Measurements from ENCODE around the gene UBE2J1. TPM values are rescaled to one million over a fixed set of nuclear protein-coding genes. Genes with fewer than 3 reads are reported as not detected.
"Not testable (repeated sequence)": the region's sequence is repeated elsewhere in the genome, so short reads cannot be mapped to it uniquely, and the experiment has no call there.

The UBE2J1 gene, protein sequence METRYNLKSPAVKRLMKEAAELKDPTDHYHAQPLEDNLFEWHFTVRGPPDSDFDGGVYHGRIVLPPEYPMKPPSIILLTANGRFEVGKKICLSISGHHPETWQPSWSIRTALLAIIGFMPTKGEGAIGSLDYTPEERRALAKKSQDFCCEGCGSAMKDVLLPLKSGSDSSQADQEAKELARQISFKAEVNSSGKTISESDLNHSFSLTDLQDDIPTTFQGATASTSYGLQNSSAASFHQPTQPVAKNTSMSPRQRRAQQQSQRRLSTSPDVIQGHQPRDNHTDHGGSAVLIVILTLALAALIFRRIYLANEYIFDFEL
- 46.9 TPM for total RNA-seq
- long read RNA-seq, full-length matches to known transcripts: 70 of 85 reads
- long read RNA-seq, partial matches to known transcripts: 7 of 85 reads
- long read RNA-seq, other reads (novel, unspliced or antisense): 8 of 85 reads

DNA sequence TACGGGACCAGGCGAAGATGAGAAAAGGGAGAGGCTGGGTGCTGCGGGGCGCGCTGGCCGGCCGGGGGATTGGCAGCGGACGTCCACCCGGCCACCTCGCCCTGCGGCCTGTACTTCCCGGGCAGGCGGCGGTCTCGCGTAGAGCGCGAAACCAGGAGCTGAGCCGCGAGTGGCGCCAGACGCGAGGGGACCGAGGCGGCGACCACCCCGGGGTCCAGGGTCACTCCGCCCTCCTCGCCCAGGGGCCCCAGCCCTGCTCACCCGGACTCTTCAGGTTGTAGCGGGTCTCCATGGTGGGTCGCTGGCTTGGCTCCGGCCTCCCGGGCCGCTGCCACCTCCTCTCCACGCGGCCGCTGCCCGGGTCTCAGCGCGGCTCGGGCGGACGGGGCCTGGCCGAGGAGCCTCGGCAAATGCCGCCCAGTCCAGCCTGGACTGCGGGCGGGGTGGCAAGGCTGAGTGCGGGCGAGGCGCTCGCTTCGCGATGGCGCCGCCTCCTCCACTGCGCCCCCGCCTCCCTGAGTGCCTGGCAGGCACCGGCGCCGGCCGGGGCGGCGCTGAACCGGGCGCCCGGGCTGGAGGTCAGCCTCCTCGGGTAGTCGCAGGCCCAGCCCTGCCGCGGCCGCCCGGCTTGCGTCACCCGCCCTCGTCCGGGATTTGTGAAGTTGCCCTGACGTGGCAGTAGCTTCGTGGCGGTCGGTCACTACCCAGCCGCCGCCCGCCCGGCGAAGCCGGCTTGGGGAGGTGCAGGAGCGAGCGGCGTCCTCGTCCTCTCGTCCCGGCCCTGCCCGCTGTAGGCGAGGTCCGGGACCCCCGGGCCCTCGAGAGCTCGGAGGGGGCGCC lies at the start of gene UBE2J1:
Gene UBE2J1, minus strand, starts transcription at position 445 of the 840 bp plus-strand sequence. Its CDS starts 153 bp downstream, at position 292.
- Histone ChIP-seq H3K27me3 (ENCODE audit: low read depth) (no peaks in the 10 kb centered on the region), H3K9me3 (no peaks in the 10 kb centered on the region), H3K27ac (peak within 1 kb of the TSS; percentile 99), H3K4me1 (peaks cover 47% of the 10 kb centered on the region), H3K4me3 (peak within 1 kb of the TSS; percentile 88), H3K36me3 (no peaks in the 10 kb centered on the region)
- ATAC-seq (peak; percentile 98), DNase-seq (peak; percentile 97)
- TF ChIP-seq, protein P1, sequence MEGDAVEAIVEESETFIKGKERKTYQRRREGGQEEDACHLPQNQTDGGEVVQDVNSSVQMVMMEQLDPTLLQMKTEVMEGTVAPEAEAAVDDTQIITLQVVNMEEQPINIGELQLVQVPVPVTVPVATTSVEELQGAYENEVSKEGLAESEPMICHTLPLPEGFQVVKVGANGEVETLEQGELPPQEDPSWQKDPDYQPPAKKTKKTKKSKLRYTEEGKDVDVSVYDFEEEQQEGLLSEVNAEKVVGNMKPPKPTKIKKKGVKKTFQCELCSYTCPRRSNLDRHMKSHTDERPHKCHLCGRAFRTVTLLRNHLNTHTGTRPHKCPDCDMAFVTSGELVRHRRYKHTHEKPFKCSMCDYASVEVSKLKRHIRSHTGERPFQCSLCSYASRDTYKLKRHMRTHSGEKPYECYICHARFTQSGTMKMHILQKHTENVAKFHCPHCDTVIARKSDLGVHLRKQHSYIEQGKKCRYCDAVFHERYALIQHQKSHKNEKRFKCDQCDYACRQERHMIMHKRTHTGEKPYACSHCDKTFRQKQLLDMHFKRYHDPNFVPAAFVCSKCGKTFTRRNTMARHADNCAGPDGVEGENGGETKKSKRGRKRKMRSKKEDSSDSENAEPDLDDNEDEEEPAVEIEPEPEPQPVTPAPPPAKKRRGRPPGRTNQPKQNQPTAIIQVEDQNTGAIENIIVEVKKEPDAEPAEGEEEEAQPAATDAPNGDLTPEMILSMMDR (IDR thresholded peaks at IDR 0.05): peak; percentile 6
- intact Hi-C loops (cut with DNase I): no loop called here

DNA sequence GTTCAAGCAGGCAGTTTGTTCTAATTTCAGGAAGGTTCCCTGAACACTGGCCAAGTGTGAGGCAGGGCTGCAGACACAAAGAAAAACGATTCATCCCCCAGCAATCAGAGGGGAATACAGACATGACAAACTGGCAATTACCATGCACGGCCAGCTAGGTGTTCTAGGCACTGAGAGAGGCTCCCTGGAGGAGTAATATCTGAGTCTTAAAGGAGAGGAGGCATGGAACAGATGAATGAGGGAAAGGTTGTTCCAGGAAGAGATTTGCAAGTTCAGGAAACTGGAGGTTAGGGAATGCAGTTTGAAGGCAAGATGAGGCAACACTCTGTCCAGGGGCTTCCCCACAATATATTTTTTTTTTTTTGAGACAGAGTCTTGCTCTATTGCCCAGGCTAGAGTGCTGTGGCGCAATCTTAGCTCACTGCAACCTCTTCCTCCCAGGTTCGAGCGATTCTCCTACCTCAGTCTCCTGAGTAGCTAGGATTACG lies 48.4 kb upstream of the UBE2J1 start:
- Histone ChIP-seq H3K4me1 (peaks cover 5% of the 10 kb centered on the region), H3K4me3 (no peak overlapping the region), H3K36me3 (no peaks in the 10 kb centered on the region), H3K27me3 (ENCODE audit: low read depth) (no peaks in the 10 kb centered on the region), H3K9me3 (no peaks in the 10 kb centered on the region), H3K27ac (no peak overlapping the region)
- ATAC-seq: no peak
- intact Hi-C loops (cut with DNase I): no loop called here
- TF ChIP-seq, protein P1 (IDR thresholded peaks at IDR 0.05): no peak
- DNase-seq: no peak

DNA sequence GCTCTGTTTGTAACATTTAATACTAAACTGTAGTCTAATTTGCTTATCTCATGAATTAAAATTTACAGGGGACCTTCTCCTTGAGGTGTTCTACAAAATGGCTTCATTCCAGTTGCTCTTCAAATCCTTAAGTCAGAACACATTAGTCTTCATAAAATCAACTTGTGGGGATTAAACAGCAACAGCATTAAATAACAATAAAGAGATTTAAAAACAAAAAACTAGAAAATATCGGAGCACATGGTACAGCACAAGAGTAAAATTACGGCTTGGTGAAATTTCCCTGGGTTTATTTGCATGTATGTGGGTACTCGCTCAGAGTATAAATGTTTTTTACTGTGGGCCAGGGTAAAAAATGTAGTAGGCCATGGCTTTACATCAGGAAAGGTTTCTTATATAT lies 47.5 kb upstream of the UBE2J1 start:
- DNase-seq (no peak), ATAC-seq (no peak)
- Histone ChIP-seq H3K27me3 (ENCODE audit: low read depth) (no peaks in the 10 kb centered on the region), H3K4me1 (peaks cover 5% of the 10 kb centered on the region), H3K36me3 (no peaks in the 10 kb centered on the region), H3K9me3 (no peaks in the 10 kb centered on the region), H3K27ac (no peak overlapping the region), H3K4me3 (no peak overlapping the region)
- TF ChIP-seq, protein P1 (IDR thresholded peaks at IDR 0.05): no peak
- intact Hi-C loops (cut with DNase I): no loop called here

DNA sequence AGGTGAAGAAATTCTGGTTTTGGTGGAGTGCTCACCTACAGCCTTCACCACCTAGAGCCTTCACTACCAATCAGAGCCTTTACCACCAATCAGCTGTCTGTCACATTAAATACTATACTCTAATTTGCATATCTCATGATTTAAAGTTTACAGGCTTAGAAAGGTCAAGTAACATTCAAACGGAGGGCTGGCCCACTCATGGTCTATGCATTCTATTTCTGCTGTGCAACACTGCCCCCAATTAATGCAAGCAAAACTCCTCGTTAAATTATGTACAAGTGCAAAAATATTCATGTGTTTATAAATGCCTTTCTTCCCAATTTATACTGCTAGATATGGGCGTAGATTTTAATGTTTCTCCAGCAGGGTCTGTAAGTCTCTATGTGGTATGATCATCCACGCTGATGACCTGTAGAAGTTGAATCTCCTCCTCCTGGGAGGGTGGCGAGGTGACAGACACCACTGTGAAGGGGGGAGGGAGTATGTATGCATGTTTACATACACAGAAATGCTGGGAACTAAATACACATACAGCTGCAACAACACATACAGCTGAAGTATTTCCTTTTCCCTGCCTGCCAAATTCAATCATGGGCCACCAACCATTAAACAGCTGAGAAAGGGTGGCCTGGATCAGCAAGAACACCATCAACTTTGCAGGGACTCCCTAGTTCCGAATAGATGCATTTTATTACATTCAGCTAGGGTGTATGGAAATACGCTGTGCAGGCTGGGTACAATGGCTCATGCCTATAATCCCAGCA lies 46.4 kb upstream of the UBE2J1 start:
- intact Hi-C loops (cut with DNase I): no loop called here
- DNase-seq (no peak), ATAC-seq (no peak)
- Histone ChIP-seq H3K4me1 (peaks cover 5% of the 10 kb centered on the region), H3K9me3 (no peaks in the 10 kb centered on the region), H3K4me3 (no peak overlapping the region), H3K27ac (no peak overlapping the region), H3K36me3 (no peaks in the 10 kb centered on the region), H3K27me3 (ENCODE audit: low read depth) (no peaks in the 10 kb centered on the region)
- TF ChIP-seq, protein P1 (IDR thresholded peaks at IDR 0.05): no peak

DNA sequence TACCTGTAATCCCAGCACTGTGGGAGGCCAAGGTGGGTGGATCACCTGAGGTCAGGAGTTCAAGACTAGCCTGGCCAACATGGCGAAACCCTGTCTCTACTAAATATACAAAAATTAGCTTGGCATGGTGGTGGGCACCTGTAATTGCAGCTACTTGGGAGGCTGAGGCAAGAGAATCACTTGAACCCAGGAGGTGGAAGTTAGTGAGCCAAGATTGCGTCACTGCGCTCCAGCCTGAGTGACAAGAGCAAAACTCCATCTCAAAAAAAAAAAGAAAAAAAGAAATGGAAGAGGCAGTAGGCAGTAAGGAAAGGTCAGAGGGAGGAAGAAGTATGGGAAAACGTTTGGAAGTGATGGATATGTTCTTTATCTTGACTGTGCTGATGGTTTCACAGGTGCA lies 45.4 kb upstream of the UBE2J1 start:
- H3K4me3 ChIP-seq; intact Hi-C loops (cut with DNase I); H3K36me3 ChIP-seq; DNase-seq; H3K4me1 ChIP-seq; H3K27ac ChIP-seq; H3K27me3 ChIP-seq (ENCODE audit: low read depth); ATAC-seq; H3K9me3 ChIP-seq: not testable (repeated sequence)
